Smooth muscle cell of the brain vasculature (primary cell): Measurements from ENCODE around the gene C20orf141.
"Not testable (repeated sequence)": the region's sequence is repeated elsewhere in the genome, so short reads cannot be mapped to it uniquely, and the experiment has no call there.

Experiments
- DNase-seq: peaks from one replicate; pipeline ENCODE4 v3.0.0-alpha.2; 2012; ENCODE audit warnings: low read depth, low spot score

C20orf141 gene

GRCh38 chr20:2820084-2820895 is 5.5 kb downstream of the C20orf141 start:
- DNase-seq = no peak

- DNase-seq = no peak
These were observed 6.4 kb downstream of the C20orf141 start for GRCh38 chr20:2820896-2821869.

- DNase-seq = no peak
These were observed 7.3 kb downstream of the C20orf141 start for GRCh38 chr20:2822073-2822472.

- no peak for DNase-seq
These were observed 11.0 kb downstream of the C20orf141 start for GRCh38 chr20:2825761-2826160.

- DNase-seq = no peak
These were observed 11.9 kb downstream of the C20orf141 start for GRCh38 chr20:2826655-2827054.

GRCh38 chr20:2829376-2829775 is 14.6 kb downstream of the C20orf141 start:
- DNase-seq = no peak

GRCh38 chr20:2831206-2831605 is 16.4 kb downstream of the C20orf141 start:
- DNase-seq = not testable (repeated sequence)

- DNase-seq = no peak
These were observed 19.0 kb downstream of the C20orf141 start for GRCh38 chr20:2833761-2834160.

GRCh38 chr20:2834401-2835110 is 19.8 kb downstream of the C20orf141 start:
- DNase-seq = no peak

GRCh38 chr20:2835331-2835796 is 20.6 kb downstream of the C20orf141 start:
- DNase-seq = no peak

- no peak for DNase-seq
These were observed 21.2 kb downstream of the C20orf141 start for GRCh38 chr20:2836035-2836434.

GRCh38 chr20:2837221-2837960 is 22.6 kb downstream of the C20orf141 start:
- DNase-seq = no peak

GRCh38 chr20:2838170-2838797 is 23.5 kb downstream of the C20orf141 start:
- DNase-seq = no peak

GRCh38 chr20:2838847-2839671 is 24.3 kb downstream of the C20orf141 start:
- no peak for DNase-seq

- no peak for DNase-seq
These were observed 24.9 kb downstream of the C20orf141 start for GRCh38 chr20:2839732-2840137.

GRCh38 chr20:2840138-2840966 is 25.6 kb downstream of the C20orf141 start, which contains the start of the genes PCED1A and VPS16:
TSS of gene PCED1A (minus strand) at chr20:2840655. CDS start at chr20:2839912, 743 bp downstream.
TSS of gene VPS16 (plus strand) at chr20:2840745. CDS start at chr20:2840775, 30 bp downstream.
- no peak for DNase-seq

GRCh38 chr20:2840967-2841531 is 26.3 kb downstream of the C20orf141 start:
- DNase-seq = no peak

- no peak for DNase-seq
These were observed 30.8 kb downstream of the C20orf141 start for GRCh38 chr20:2845607-2846006.
